Activated T-cell treated with anti-CD3 and anti-CD28 coated beads, Interleukin-2, amount 50 U/mL, for 48 hours (primary cell): ENCODE data around the gene IL18.
A peak's percentile ranks its signal among the peaks of the same experiment; 100 is the strongest.
"Not testable (repeated sequence)": the region's sequence is repeated elsewhere in the genome, so short reads cannot be mapped to it uniquely, and the experiment has no call there.

Source experiments
- DNase-seq, 2 experiments: peaks; one replicate each; pipeline ENCODE4 v3.0.0-alpha.2; 2020

Gene IL18

GRCh38 chr11:112163875-112164685 is at the start of gene IL18:
IL18 (minus strand) TSS chr11:112164094; CDS start chr11:112155053, 9,041 bp downstream.
- DNase-seq = no peak

GRCh38 chr11:112212710-112213109 is 48.8 kb upstream of the IL18 start:
- DNase-seq = no peak

- no peak for DNase-seq
Measured at GRCh38 chr11:112212290-112212689, 48.4 kb upstream of the IL18 start.

- DNase-seq = no peak
Measured at GRCh38 chr11:112211536-112211935, 47.6 kb upstream of the IL18 start.

- no peak for DNase-seq
Measured at GRCh38 chr11:112210890-112211289, 47.0 kb upstream of the IL18 start.

GRCh38 chr11:112206071-112206470 is 42.2 kb upstream of the IL18 start:
- DNase-seq = no peak

GRCh38 chr11:112200252-112200651 is 36.4 kb upstream of the IL18 start:
- no peak for DNase-seq

- not testable (repeated sequence) for DNase-seq
Measured at GRCh38 chr11:112199101-112199500, 35.2 kb upstream of the IL18 start.

GRCh38 chr11:112196519-112197087 is 32.7 kb upstream of the IL18 start:
- no peak for DNase-seq

GRCh38 chr11:112195951-112196351 is 32.1 kb upstream of the IL18 start:
- DNase-seq = no peak

- DNase-seq = not testable (repeated sequence)
Measured at GRCh38 chr11:112195113-112195512, 31.2 kb upstream of the IL18 start.

- DNase-seq = no peak
Measured at GRCh38 chr11:112186304-112186703, 22.4 kb upstream of the IL18 start.

GRCh38 chr11:112185883-112186282 is 22.0 kb upstream of the IL18 start:
- no peak for DNase-seq

- DNase-seq = no peak
Measured at GRCh38 chr11:112182867-112183266, 19.0 kb upstream of the IL18 start.

- DNase-seq = no peak
Measured at GRCh38 chr11:112179601-112180000, 15.7 kb upstream of the IL18 start.

- DNase-seq = no peak
Measured at GRCh38 chr11:112178936-112179335, 15.0 kb upstream of the IL18 start.

GRCh38 chr11:112178428-112178827 is 14.5 kb upstream of the IL18 start:
- no peak for DNase-seq

GRCh38 chr11:112177589-112177988 is 13.7 kb upstream of the IL18 start:
- DNase-seq = no peak

GRCh38 chr11:112176077-112176476 is 12.2 kb upstream of the IL18 start:
- no peak for DNase-seq

GRCh38 chr11:112175599-112175952 is 11.7 kb upstream of the IL18 start:
- no peak for DNase-seq

- DNase-seq = peak; percentile 47 to 55
Measured at GRCh38 chr11:112174789-112175598, 11.1 kb upstream of the IL18 start, which contains the start of gene BCO2. BCO2 (plus strand) TSS chr11:112175512; CDS start chr11:112175602, 90 bp downstream.

- no peak for DNase-seq
Measured at GRCh38 chr11:112173152-112173551, 9.3 kb upstream of the IL18 start.

GRCh38 chr11:112172362-112172994 is 8.6 kb upstream of the IL18 start:
- DNase-seq = no peak
